Subcutaneous adipose tissue (tissue), 4 donors: Measurements from ENCODE around the gene ADAM15. TPM values are rescaled to one million over a fixed set of nuclear protein-coding genes. Genes with fewer than 3 reads are reported as not detected.

Experiments
- total RNA-seq, 4 donors: library from RNA; depleted of rRNA; stranded (reverse); fragments of >200 nt; gene quantifications; one replicate each; pipeline ENCODE4 v1.1.0, GENCODE V29; 2016
- TF ChIP-seq, protein P1 (sequence below): fragments of 450-650 bp; IDR thresholded peaks from one replicate; pipeline ENCODE4 v1.5.1; 2016; ENCODE audit warnings: low read depth, mild to moderate bottlenecking, control low read depth, antibody characterized with exemption, moderate library complexity

The ADAM15 gene
- total RNA-seq, 4 donors from 2014 or later = 61.4 to 189 (median 87.5) TPM

DNA sequence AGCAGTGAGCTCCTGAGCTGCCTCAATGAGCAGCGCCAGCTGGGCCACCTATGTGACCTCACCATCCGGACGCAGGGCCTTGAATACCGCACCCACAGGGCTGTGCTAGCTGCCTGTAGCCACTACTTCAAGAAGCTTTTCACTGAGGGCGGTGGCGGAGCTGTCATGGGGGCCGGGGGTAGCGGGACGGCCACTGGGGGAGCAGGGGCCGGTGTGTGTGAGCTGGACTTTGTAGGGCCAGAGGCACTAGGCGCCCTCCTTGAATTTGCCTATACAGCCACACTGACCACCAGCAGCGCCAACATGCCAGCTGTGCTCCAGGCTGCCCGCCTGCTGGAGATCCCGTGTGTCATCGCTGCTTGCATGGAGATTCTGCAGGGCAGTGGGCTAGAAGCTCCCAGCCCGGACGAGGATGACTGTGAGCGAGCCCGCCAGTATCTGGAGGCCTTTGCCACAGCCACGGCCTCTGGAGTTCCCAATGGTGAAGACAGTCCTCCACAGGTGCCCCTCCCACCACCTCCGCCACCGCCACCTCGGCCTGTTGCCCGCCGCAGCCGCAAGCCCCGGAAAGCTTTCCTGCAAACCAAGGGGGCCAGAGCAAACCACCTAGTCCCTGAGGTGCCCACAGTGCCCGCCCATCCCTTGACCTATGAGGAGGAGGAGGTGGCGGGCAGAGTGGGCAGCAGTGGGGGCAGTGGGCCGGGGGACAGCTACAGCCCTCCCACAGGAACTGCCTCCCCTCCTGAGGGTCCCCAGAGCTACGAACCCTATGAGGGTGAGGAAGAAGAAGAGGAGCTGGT is 36.2 kb upstream of the ADAM15 start:
- TF ChIP-seq, protein P1, sequence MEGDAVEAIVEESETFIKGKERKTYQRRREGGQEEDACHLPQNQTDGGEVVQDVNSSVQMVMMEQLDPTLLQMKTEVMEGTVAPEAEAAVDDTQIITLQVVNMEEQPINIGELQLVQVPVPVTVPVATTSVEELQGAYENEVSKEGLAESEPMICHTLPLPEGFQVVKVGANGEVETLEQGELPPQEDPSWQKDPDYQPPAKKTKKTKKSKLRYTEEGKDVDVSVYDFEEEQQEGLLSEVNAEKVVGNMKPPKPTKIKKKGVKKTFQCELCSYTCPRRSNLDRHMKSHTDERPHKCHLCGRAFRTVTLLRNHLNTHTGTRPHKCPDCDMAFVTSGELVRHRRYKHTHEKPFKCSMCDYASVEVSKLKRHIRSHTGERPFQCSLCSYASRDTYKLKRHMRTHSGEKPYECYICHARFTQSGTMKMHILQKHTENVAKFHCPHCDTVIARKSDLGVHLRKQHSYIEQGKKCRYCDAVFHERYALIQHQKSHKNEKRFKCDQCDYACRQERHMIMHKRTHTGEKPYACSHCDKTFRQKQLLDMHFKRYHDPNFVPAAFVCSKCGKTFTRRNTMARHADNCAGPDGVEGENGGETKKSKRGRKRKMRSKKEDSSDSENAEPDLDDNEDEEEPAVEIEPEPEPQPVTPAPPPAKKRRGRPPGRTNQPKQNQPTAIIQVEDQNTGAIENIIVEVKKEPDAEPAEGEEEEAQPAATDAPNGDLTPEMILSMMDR = no peak

DNA sequence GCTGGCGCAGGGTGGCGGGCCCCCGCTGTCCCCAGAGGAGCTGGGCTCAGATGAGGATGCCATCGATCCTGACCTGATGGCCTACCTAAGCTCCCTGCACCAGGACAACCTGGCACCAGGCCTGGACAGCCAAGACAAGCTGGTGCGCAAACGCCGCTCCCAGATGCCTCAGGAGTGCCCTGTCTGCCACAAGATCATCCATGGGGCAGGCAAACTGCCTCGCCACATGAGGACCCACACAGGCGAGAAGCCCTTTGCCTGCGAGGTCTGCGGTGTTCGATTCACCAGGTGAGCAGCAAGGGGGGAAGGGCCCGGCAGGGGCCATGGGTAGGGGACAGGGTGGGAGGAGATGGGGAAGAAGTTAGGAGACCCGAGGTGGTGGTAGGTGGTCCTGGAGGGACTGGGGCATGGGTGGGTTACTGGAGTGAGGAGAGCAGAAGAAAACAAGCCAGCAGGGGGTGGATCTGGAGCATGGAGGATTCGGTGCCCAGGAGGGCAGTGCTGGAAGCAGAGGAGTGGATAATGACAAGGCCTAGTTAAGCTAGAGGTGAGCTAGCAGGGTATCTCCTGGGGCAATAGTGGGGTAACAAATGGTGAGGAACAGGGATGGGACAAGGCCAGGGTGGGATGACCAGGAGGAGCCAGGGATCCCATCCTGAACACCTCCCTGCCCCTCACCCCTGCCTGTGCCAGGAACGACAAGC is 35.4 kb upstream of the ADAM15 start:
- TF ChIP-seq, protein P1 = no peak

DNA sequence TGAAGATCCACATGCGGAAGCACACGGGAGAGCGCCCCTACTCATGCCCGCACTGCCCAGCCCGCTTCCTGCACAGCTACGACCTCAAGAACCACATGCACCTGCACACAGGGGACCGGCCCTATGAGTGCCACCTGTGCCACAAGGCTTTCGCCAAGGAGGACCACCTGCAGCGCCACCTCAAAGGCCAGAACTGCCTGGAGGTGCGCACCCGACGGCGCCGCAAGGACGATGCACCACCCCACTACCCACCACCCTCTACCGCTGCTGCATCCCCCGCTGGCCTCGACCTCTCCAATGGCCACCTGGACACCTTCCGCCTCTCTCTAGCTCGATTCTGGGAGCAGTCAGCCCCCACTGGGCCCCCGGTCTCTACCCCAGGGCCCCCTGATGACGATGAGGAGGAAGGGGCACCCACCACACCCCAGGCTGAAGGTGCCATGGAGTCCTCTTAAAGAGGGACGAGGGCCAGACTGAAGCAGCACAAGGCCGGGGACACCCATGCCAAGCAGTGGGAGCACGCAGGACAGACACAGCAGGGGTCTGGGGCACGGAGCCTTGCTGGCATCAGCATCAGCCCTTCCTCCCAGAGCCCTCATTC is 34.8 kb upstream of the ADAM15 start:
- TF ChIP-seq, protein P1 = no peak

DNA sequence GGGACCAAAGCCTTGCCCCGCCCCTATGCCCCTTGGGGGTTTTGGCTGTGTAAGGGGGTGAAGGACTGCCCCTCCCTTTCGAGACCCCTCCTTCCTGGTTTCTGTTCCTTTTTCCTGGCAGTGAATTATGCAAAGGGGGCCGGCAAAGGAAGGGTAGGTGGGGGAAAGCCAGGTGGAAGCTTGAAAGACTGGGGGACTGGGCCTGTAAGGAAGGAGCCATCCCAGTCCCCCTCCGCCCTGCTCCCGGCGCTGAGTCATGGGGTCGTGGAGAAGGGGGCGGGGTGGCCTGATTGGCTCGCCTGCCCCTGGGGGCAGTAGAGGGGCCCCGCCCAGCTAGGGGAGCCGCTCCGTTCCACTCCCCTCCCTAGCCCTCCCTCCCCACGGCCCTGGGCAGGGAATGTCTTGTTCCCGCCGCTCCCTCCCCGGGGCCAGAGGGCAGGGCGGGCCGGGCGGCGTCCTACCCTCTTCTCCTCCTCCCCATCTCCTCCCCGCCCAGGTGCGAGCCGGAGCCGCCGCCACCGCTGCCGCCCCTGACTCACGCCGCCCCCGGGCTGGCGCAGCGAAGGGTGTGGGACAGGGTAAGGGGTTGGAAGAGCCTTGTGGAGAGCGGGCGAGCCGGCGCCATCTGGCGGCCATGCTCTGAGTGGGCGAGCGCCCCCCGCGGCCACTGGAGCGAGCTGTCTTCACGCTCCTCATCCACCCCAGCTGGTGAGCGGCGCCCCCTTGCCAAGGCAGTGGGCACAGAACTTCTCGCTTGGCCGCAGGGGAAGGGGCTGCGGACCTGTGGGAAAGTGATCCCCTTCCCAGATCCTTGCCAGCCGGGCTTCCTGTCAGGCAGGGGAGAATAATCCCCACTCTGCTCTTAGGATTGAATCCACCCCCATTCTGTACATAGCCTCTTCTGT is 33.8 kb upstream of the ADAM15 start:
- TF ChIP-seq, protein P1 = no peak

DNA sequence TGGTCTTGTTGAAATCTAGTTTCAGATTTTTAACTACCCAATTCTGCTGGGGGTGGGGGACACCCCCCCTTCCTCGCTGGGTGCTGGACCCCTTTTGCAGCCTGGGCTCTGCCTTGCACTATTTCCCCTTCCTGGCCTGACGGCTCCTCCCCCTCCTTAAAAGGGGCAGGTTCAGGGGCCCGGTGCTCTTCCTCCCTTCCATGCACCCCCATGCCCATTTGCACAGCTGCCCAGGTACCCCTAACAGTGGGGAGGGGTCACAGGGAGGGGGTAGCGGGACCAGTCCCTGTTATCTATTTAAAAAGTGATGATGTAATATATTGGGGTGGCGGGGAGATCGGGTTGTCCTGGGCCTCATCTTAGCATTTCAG is 33.2 kb upstream of the ADAM15 start:
- TF ChIP-seq, protein P1 = no peak

DNA sequence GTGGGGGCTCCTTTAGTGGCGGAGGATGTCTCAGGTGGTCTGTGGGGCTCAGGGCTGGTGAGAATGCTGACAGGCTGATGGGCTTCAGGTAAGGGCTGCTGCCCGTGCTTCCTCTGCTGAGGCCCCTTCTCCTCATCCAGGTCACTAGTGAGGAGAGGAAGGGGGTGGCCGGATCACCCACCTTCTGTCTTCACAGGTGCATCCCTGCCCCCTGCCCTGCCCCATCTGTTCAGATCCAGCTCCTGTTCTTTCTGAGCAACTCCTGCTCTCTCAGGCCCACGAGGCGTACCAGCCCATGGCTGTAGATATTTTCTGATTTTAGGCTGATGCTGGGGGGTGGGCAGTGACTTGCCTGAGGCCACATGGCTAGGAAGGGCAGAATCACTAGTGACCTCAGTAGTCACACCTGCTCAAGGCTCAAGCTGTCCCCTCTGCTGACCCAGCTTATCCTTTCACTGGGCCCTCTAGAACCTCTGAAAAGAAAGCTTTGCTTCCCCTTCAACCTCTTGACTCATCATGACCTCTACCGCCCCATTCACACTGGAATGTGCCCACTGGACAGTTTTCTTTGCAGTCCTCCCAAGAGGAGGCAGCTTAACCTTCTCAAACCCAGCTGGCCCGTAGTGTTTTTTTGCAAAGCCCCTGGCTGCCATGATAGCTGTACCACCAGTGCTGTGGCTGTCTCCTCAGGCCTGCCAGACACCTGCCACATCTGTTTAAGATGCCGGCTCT is 32.3 kb upstream of the ADAM15 start:
- TF ChIP-seq, protein P1 = no peak
